ENCODE data around the gene NT5C3A.
"Not testable (repeated sequence)": the region's sequence is repeated elsewhere in the genome, so short reads cannot be mapped to it uniquely, and the experiment has no call there.

Gene NT5C3A

DNA sequence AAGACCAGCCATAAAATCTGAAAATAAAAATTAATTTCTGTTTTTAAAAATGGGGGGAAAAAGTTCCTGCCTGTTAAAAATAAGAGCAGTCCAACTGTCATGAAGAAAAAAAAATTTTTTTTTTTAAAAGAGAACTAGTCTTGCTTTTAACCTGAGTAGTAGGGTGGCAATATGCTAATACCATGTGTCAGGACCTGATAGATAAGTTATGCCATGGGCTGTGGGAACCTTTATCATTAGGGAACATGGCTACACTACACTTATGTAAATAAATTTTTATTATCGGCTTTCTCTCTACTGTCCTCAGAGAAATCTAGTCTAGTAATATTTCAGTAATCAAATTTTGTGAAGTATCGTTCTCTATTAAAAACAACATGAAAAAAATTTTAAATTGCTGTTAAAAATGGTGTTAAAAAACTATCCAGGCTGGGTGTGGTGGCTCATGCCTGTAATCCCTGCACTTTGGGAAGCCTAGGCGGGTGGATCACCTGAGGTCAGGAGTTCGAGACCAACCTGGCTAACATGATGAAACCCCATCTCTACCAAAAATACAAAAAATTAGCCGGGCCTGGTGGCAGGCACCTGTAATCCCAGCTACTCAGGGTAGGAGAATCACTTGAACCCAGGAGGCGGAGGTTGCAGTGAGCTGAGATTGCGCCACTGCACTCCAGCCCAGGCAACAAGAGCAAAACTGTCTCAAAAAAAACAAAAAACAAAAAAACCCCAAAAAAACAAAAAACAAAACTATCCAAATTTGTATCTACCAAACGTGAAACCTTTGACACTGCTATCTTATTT, 20.7 kb downstream of the NT5C3A start:
- DNase-seq (ENCODE audit: low read depth in 2 of 2) = no peak

DNA sequence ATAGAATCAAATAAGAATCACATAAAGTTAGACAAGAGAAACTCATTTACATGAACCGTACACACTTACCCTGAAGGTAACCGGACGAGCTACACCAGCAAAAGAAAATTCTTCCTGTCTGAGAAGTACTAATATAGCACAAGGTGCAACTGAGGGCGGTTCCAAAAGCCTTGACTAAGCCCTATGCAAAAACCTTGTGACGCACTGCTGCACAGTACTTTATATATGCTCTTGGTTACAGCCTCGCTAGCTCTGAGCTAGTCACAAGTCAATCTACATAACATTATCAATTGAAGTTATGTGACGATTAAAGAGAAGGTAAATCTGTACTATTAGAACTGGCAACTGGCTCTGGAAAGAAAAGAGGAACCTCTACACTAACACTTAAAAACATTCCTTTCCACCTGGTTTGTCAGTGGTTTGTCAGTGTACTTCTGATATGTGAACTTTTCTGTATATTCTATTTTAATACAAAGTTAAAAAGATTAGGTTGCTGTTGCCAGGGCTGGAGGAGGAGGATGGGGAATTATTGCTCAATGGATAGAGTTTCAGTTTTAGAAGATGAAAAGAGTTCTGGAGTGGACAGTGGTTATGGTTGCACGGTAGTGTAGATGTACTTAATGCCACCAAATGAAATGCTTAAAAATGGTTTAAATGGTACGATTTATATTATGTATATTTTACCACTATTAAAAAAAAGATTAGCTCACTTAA, 21.6 kb downstream of the NT5C3A start:
- DNase-seq (ENCODE audit: low read depth in 2 of 2) = peak; percentile 27

DNA sequence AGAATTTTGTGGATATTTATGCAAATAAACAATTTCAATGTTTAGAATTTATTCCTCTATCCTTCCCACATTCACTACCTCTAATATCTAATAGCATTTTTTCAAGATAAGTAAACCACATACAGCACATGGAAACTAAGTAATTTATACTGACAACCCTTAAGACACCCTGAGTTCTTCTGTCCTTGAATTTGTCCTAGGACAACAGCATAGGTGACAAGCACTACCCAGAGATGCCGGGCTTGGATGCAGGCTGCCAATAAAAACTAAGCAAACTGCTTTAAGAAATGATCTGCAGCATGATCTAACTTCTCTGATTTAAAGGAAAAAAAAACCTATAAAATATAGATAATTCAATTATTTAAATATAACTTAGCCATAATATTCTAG, 22.7 kb downstream of the NT5C3A start:
- no peak for DNase-seq (ENCODE audit: low read depth in 2 of 2)

DNA sequence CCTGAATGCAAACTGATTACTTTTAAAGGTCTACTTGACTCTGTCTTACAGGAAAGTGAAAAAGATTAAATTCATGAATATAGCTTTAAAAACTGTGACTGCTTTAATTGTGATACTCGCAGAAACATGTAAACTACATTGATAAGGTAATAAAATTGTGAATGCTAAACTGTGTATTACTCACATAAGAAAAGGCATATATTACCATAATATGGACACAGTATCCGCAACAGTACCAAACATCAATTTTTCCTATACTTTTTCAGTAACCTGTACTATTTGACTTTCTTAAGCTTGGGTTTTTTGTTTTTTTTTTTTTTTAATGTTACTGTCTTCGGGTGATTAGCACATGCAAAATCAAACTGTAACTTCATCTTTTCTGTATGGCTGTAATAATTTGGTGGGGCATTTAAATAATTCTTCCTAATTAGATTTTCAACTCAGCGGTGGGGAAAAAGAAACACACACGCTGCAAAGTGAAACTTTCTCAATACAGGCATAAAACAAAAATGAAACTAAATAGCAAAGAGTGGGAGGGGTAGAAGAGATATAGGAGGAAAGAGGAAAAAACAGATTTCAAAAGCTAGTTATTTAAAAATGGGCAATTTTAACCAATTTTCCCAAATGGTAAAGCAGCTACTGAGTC, 23.2 kb downstream of the NT5C3A start:
- DNase-seq (ENCODE audit: low read depth in 2 of 2) = no peak

DNA sequence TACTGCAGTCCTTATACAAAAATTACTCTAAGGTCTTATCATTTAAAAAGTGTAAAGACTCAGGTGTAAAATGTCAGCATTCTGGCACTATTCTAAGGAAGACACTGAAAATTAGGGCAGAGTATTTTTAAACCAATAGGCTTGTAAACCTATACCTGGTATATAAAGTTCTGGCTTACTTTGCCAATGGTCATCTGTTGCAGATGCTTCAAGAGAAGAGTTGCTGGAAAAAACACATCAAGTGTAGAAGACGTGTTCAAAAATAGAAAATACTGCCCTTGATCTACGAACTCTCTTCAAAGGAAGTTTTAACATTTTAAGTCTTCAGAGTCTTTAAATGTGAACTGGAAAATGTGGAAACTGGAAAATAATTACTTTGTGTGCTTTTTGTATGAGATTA, 23.9 kb downstream of the NT5C3A start:
- no peak for DNase-seq (ENCODE audit: low read depth in 2 of 2)

DNA sequence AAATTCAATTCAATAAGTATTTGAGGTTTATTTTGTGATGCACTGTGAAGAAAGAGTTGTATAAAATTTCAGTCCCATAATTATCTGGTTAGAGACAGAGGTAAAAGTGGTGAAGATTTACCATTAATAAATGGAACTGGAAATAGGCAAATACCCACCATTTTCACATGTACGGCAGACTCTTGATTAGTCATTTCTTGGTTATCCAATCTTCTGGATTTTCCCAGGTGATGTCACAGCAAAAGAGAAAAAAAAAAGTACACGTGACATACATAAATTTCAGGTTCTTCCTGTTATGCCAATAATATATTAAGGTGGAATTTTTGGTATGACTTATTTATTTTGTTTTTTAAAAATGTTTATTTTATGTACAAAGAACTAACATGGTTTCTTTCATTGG, 26.8 kb downstream of the NT5C3A start:
- no peak for DNase-seq (ENCODE audit: low read depth in 2 of 2)

DNA sequence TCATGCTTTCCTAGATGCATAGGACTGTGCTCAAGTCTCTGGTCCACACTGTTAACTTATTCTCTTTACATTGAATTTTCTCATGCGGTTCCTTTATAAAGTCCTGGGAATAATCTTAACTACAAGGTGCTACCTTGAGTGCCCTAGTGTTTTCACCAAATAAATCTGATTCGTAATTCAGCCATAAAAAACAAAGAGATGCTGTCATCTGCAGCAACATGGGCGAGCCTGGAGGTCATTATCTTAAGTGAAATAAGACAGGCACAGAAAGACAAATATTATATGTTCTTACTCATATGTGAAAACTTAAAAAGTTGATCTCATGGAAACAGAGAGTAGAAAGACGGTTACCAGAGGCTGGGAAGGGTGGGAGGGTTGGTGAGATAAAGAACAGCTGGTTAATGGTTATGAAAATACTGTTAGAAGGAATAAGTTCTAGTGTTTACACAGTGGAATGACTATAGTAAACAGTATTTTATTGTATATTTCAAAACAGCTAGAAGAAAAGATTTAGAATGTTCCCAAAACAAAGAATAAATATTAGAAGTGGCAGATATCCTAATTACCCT, 38.3 kb downstream of the NT5C3A start:
- no peak for DNase-seq (ENCODE audit: low read depth in 2 of 2)

DNA sequence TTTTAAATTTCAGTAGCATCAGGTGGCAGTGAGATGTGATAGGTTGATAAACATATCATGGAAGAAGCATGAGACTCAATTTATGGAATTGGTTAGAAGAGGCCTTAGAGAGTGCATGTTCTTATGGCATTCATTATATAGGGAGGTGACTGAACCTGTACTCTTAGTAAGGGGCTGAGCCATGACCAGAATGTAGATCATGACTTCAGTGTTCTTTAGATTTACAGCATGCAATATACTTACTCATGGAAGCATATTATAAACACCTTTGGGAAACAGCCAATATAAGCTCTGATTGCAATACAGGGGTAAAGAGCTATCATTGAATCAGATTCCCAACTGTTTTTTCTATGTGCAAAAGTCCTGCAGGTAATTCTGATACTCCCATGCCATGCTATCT, 50.2 kb downstream of the NT5C3A start:
- no peak for DNase-seq (ENCODE audit: low read depth in 2 of 2)

DNA sequence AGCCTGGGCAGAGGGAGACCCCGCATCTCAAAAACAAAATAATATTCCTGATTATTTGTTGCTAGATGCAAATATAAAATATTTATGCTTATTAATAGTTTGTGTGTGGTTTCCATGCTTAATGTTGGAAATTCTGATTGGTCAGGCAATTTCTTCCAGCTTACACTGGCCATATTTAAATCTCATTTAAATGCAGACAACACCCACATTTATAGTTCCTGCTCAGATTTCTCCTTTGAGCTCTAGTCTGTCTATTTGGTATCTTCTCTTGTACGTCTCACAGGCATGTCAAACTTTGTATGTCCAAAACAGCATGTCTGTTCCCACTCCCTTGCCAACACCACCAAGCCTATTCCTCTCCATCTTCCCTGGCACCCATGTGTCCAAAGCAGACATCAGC, 52.8 kb downstream of the NT5C3A start:
- no peak for DNase-seq (ENCODE audit: low read depth in 2 of 2)

DNA sequence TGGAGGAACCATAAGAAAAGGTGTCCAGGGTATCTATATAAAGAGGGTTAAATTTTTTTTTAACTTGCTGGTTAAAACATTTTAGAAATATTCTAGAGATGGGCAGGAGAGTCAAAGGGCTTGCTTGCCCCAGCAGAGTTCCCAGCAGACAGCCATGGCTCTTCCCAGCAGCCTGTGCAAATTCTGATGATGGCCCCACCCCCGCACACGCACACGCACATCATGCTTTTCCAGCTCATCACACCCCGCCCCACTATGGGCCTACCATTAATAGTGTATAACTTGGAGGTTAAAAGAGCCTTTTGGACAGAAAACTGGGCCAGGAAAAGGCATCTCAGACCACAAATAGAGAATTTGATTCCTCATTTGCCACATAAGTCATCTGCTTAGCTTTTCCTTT, 56.9 kb downstream of the NT5C3A start:
- DNase-seq (ENCODE audit: low read depth in 2 of 2) = not testable (repeated sequence)

DNA sequence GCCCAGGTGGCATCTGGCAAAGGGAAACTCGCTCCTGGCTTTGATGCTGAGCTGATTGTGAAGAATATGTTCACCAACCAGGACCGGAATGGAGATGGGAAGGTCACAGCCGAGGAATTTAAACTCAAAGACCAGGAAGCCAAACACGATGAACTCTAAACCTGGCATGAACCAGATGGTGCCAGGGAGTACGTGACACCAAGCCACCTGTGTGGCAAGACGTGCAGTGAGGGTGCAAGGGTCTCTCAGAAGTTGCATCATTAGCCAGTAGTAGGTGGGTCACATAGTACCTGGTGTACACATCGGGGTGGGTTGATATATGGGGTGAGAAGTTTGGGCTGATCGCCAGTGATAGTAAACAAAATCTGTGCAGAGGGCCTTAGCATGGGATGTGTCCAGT, 57.4 kb downstream of the NT5C3A start:
- not testable (repeated sequence) for DNase-seq (ENCODE audit: low read depth in 2 of 2)

DNA sequence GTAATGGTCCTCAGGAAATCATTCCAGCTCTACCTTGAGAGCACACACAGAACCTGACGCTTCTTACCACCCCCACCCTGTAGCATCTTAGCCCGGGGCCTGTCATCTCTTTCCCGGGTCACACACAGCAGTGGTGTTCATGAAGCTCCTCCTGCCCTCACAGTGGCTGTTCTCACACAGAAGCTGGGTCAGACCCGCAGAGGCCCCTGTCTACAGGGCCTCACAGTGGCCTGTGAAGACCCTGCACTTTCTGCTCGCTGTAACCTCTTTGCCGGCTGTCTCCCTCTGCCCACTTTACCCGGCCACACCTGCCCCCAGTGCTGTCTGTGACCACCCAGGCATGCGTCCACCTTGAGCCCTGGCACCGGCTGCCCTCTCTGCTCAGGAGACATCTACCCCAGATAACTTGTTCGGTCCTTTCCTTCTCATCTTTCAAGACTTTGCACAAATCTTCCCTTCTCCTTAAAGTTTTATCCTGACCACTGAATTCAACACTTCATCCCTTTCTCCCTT, 58.4 kb downstream of the NT5C3A start:
- not testable (repeated sequence) for DNase-seq (ENCODE audit: low read depth in 2 of 2)

DNA sequence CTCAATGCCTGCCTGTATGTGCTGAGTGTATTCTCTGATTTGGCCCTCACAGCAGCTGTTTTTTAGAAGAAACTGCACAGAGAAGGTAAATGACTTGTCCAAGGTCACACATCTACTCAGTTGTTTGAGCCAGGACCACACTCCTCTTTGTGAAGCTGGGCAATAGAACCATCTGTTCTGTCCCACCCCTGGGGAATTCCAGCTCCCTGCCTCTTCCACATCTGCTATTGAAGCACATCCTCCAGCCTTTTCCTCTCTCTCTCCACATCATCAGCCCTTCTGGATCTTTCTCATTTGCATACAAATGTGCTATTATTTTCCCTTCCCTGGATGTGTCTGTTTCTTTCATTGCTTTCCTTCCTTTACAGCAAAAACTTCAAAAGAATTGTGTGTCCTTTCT, 59.5 kb downstream of the NT5C3A start:
- not testable (repeated sequence) for DNase-seq (ENCODE audit: low read depth in 2 of 2)

DNA sequence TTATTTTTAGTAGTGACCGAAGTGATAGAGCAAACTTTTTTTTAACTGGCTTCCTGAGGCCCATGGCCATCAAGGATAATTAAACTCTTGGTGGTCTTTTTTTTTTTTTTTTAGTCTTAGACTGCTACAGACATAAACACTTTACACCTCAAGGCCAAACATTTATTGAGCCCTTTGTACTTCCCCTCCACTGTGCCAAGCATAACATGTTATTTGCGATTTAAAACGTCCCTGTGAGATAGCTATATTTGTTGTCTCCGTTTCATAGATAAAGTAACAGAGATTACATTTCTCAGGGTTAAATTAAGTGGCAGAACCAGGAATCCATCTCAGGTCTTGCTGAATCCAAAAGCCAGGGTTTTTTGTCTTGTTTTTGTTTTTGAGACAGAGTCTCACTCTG, 63.2 kb downstream of the NT5C3A start:
- DNase-seq (ENCODE audit: low read depth in 2 of 2) = not testable (repeated sequence)

DNA sequence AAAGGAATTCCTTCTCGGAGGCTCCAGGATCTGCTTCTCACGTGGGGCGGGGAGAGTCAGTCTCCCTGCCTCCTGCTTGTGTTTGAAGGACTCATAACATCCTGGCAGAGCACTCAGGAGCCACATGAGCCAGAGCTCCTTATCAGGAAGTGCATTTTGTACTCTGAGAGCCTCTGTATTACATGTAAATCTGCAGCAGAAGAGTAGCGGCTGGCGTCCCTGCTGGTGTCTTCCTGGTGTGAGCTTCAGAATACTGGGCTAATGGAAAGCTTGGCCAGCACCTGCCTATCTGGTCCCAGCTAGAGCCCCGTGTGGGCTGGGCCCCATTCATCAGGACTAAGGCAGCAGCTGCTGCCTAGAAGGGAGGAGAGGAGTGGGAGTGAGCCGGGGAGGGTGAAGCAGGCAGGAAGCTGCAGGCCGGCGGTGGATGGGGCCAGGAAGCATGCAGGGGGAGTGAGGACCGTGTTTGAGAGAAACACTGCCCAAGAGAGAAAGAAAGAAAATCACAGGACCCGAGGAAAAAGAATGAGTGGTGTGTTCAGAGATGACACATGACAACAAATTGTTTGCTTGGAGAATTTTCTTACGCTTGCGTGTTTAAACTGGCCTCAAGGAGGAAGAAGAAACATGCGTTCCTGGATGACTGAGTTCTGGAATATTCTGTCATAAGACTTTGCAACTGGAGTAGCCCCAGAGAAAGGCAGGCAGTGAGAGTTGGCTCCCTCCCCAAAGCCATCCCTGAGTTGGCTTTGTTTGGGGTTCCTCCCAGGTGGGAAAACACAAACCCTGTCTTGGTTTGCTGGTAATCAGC, 64.0 kb downstream of the NT5C3A start:
- not testable (repeated sequence) for DNase-seq (ENCODE audit: low read depth in 2 of 2)

DNA sequence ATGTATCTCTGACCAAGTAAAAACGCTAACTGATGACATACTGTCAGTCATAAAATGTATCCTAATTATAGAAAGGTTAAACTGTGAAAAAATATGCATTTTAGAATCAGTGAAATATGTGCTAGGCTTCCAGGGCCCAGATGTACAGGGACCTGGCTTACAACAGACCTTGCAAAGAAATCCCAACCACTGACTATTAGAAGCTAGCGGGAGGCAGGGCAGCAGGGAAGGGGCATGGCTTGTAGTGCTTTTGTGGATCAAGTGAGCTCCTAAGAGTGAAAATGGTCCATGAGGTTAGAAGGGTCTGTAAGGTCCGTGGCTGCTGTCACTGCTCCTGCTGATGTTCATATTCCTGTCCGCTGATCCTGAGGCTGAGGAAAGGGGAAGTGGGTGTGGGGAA, 64.6 kb downstream of the NT5C3A start:
- not testable (repeated sequence) for DNase-seq (ENCODE audit: low read depth in 2 of 2)

DNA sequence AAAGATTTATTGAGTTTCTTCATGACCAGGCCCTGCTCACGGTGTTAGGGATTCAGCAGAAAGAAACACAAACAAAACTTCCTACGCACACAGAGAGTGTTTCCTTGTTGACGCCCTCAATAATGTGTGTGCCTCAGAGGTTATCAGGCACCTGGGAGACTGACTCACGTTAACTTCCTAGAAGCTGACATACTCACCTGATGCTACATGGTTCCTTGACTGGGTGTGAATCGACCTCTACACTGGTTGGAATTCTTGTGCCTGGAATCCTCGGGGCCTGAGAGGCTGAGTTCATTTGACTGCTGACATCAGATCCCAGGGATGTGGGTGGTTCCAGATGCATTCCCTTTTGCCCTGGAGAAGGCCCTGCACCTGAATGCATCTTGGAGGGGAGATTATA, 69.8 kb downstream of the NT5C3A start:
- not testable (repeated sequence) for DNase-seq (ENCODE audit: low read depth in 2 of 2)

DNA sequence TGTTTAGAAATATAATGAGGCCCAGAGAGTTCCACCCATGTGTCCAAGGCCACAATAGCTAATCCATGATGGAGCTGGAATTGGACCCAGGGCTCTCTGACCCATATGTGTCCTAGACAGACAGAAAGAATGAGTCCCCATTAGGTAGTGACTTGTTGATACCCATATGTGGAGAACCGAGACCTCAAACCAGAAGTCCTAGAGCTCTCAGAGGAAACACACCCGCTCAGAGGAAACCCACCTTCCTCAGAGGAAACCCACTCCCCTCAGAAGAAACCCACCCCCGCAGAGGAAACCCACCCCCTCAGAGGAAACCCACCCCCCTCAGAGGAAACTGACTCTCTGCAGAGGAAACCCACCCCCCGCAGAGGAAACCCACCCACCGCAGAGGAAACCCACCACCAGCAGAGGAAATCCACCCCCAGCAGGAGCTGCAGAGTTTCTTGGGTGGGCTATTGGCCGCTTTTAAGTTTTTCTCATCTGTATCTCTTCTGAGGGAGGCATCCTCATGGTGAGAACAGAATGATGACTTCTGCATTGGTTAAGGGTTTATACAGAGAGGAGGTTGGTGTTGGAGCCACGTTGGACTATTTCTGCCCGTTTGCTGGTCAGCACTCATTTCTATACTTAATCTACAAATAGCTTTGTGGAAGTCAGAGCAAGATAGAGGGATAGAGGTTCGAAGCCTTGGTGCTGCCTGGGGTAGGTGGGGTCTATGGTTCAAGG, 70.4 kb downstream of the NT5C3A start:
- DNase-seq (ENCODE audit: low read depth in 2 of 2) = not testable (repeated sequence)

DNA sequence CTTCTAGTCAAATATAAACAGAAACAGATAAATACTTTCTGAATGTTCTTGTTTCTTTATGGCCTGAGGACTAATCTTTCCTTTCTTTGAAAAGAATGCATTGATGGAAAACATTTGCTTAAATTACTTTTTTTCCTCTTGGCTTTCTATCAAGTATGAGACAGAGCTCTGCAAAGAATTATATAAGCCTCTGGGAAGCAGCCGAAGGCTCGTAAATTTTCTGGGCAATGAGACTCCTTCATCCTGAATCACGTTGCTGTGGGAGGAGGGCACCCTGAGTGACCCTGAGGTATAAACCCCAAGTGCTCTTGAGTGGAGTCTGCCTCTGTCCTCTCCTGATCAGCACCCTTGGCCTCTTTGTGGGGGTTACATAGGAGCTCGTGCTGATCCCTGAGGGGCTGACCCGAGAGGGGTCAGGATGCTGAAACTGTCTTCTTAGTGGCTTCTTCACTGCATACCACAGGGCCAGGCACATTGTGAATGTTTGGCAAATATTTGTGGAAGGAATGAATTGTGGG, 71.4 kb downstream of the NT5C3A start:
- DNase-seq (ENCODE audit: low read depth in 2 of 2) = not testable (repeated sequence)

DNA sequence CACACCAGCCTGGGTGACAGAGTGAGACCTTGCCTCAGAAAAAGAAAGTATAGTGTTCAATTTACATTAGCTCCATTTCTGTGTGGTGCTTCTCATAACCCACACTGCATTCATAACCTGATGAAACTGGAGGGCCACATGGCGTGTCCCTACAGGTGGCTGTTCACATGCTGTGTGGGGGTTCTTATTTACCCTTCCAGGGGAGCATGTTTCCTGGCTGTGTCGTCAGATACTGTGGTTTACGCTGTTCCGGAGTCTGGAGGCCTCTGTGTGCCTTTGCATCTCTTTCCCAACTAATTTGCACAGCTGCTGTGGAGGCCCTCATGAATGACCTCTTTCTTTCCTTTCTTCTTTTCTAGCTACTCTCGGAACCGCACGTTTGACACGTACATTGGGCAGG, 74.4 kb downstream of the NT5C3A start:
- DNase-seq (ENCODE audit: low read depth in 2 of 2) = not testable (repeated sequence)

Data from stimulated activated CD4-positive, alpha-beta T cell treated with anti-CD3 and anti-CD28 coated beads, Interleukin-4, amount 100 ng/mL, for 48 hours (primary cell).